ENCODE results near the gene PRDM9. TPM values are rescaled to one million over a fixed set of nuclear protein-coding genes. Genes with fewer than 3 reads are reported as not detected.

PRDM9 gene
- not detected in 2 replicates for total RNA-seq

DNA sequence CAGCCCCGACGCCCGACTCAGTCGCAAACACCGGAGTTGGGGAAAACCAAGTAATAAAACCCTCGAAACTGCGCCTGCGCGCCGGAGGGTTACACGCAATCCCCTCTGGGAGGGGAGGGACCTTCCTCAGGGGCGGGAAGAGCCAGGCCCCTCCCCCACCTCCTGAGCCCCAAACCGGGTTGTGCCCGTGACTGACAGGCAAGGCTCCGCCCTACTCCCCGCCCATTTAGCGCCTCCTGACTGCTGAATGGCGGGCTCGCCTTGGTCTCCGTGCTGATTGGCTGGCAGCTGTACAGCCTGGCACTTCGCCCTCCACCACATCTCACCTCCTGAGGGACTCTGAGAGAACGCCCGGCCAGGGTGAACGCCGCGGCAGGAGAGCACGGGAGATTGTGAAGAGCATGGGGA is at the start of gene PRDM9:
Gene PRDM9, plus strand, starts transcription at position 332 of the 408 bp plus-strand sequence. CDS start 1,425 bp downstream, outside the sequence.
- peak within 1 kb of the TSS; percentile 53 for H3K4me3 ChIP-seq (ENCODE audit: low read depth, low read length)
- peak; percentile 27 for DNase-seq (ENCODE audit: low read depth)
- TF ChIP-seq CTCF (conservative IDR thresholded peaks at IDR 0.05; ENCODE audit: low read depth, low read length), result no peak

DNA sequence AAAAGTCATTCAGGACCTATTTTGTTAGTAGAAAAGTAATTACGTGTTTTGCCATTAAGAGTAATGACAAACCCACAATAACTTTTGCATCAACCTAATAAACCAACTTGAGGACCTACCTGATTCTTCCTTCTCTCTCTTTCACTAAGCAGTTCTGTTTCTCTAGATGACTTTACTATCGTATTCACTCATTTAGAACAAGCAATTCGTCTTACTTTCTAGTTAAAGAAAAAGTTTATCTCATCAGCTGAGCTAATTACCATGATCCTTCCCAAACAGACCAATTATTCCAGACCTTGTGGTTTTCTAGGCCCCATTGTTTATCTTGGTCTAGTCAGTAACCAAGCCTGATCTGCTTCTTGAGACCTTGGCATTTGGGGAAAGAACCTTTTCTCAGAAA is 49.6 kb upstream of the PRDM9 start:
- H3K4me3 ChIP-seq (ENCODE audit: low read depth, low read length), result no peak overlapping the region
- TF ChIP-seq CTCF (conservative IDR thresholded peaks at IDR 0.05; ENCODE audit: low read depth, low read length), result no peak
- no peak for DNase-seq (ENCODE audit: low read depth)

DNA sequence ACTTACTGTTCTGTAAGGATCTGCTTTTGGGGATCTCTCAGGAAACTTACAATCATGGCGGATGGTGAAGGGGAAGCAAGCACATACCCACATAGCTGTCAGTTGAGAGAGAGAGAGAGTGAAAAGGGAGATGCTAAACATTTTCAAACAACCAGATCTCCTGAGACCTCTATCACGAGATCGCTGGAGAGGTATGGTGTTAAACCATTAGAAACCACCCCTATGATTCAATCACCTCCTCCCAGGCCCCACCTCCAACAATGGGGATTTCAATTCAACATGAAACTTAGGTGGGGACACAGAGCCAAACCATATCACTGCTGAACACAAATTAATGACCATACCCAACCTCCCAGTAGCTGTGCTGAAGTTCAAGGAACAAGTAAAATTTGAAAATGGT is 48.2 kb upstream of the PRDM9 start:
- H3K4me3 ChIP-seq (ENCODE audit: low read depth, low read length), result no peak overlapping the region
- no peak for DNase-seq (ENCODE audit: low read depth)
- no peak for TF ChIP-seq CTCF (conservative IDR thresholded peaks at IDR 0.05; ENCODE audit: low read depth, low read length)

DNA sequence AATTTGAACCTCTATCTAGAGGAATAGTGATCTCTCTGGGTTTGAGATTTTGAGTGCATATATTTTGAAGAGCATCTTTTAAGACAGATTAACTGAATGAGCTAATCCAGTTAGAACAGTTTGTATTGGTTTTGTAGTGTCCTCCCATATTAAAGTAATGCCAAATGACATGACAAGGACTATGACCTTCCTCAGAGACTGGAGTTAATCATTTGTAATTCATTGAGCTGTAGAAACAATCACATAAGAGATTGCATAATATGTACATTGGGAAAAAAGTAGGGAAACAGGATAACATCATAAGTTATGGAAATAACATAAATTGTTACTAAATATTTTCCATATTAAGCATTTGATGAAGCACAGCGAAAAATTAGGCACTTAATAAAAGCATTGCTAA is 45.8 kb upstream of the PRDM9 start:
- no peak overlapping the region for H3K4me3 ChIP-seq (ENCODE audit: low read depth, low read length)
- no peak for TF ChIP-seq CTCF (conservative IDR thresholded peaks at IDR 0.05; ENCODE audit: low read depth, low read length)
- no peak for DNase-seq (ENCODE audit: low read depth)

DNA sequence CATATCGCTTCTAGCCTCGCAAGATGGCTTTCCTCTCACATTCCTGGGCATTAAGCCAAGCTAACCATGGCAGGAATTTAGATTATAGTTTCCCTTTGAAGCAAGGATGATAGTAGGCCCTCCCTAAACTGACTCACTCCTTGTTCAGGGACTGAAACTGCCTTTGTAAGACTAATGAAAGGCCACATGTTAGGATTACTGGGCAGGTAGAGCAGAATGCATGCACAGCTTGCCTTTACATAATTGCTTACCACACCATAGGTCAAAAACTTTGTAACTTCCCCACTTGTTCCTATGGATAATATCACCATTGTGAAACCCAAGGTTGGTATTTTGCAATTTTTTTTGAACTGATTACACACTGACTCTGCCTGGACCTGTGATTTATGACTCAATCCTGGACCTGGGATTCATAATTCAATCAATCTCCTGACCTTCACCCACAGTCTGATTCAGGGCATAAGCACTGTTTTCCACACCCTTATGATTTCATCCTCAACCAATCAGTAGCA is 41.0 kb upstream of the PRDM9 start:
- peak; percentile 56 for DNase-seq (ENCODE audit: low read depth)
- H3K4me3 ChIP-seq (ENCODE audit: low read depth, low read length), result no peak overlapping the region
- no peak for TF ChIP-seq CTCF (conservative IDR thresholded peaks at IDR 0.05; ENCODE audit: low read depth, low read length)

DNA sequence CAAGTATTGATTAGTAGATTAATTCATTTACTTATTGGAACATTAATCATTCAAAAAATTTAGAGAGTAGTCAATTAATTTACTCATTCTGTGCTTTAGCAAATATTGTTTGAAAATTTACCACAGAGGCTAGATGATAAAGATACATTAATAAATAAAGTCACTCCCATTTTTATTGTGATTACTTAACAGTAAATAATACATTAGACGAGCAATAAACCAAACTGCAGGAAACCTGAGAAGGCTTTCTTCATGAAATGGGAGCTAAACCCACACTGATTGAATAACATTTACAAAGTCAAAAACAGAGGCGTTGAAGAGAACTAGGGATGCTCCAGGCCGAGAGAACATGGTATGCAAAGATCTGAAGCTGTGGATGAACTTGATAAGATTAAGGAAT is 38.8 kb upstream of the PRDM9 start:
- no peak overlapping the region for H3K4me3 ChIP-seq (ENCODE audit: low read depth, low read length)
- TF ChIP-seq CTCF (conservative IDR thresholded peaks at IDR 0.05; ENCODE audit: low read depth, low read length), result no peak
- no peak for DNase-seq (ENCODE audit: low read depth)

- no peak overlapping the region for H3K4me3 ChIP-seq (ENCODE audit: low read depth, low read length)
- TF ChIP-seq CTCF (conservative IDR thresholded peaks at IDR 0.05; ENCODE audit: low read depth, low read length), result no peak
- no peak for DNase-seq (ENCODE audit: low read depth)
Measured at GRCh38 chr5:23473915-23474314, 33.5 kb upstream of the PRDM9 start.
